Fibroblast of mammary gland (primary cell): ENCODE measurements around the gene MYO18B.

Experiments used
- DNase-seq: peaks from one replicate; pipeline ENCODE4 v3.0.0-alpha.2; 2010; ENCODE audit warnings: low read depth
- H3K4me3 ChIP-seq: 2 replicates; pipeline ENCODE4 v1.5.1; 2011; ENCODE audit warnings: low read depth, mild to moderate bottlenecking, low read length, moderate library complexity; ENCODE audit not compliant: control insufficient read depth
- TF ChIP-seq, protein P1 (sequence below): conservative IDR thresholded peaks from 2 replicates; pipeline ENCODE4 v1.5.1; 2011; ENCODE audit warnings: low read depth, low read length, inconsistent platforms; ENCODE audit not compliant: control insufficient read depth, insufficient read depth

Gene MYO18B

DNA sequence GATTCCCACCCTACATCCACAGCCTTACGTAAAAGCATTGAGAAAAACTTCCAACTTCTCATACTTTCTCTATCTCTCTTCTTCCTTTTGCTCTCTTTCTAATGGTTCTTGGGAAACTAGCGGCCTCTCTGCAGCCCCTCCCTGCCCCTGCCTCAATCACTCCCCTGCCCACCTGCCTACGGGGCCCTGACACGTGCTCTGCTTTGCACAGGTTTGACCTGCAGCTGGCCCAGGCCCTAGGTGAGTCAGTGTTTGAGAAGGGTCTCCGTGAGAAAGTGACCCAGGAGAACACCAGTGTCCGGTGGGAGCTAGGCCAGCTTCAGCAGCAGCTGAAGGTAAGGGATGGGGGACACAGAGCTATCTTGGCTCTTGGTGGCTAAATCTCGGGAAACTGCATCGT is 160.4 kb downstream of the MYO18B start:
- H3K4me3 ChIP-seq: no peak overlapping the region
- DNase-seq: no peak
- TF ChIP-seq, protein P1, sequence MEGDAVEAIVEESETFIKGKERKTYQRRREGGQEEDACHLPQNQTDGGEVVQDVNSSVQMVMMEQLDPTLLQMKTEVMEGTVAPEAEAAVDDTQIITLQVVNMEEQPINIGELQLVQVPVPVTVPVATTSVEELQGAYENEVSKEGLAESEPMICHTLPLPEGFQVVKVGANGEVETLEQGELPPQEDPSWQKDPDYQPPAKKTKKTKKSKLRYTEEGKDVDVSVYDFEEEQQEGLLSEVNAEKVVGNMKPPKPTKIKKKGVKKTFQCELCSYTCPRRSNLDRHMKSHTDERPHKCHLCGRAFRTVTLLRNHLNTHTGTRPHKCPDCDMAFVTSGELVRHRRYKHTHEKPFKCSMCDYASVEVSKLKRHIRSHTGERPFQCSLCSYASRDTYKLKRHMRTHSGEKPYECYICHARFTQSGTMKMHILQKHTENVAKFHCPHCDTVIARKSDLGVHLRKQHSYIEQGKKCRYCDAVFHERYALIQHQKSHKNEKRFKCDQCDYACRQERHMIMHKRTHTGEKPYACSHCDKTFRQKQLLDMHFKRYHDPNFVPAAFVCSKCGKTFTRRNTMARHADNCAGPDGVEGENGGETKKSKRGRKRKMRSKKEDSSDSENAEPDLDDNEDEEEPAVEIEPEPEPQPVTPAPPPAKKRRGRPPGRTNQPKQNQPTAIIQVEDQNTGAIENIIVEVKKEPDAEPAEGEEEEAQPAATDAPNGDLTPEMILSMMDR: no peak

DNA sequence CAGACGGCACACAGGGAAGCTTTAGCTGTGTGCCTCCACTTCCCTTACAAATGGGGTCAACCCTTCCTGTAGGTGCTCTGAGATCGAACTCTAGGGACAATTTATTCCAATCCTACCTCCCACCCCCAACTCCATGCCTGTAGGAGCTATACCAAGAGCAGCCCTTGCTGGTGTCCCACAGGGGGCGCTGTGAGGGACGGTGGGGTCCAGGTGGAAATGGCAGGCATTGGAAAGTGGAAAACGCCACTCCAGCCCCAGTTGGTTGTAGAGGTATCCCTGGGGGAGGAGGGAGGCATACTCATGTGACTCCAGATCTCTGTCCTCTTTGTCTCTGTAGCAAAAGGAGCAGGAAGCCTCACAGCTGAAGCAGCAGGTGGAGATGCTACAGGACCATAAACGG is 161.3 kb downstream of the MYO18B start:
- H3K4me3 ChIP-seq: no peak overlapping the region
- TF ChIP-seq, protein P1: no peak
- no peak for DNase-seq

DNA sequence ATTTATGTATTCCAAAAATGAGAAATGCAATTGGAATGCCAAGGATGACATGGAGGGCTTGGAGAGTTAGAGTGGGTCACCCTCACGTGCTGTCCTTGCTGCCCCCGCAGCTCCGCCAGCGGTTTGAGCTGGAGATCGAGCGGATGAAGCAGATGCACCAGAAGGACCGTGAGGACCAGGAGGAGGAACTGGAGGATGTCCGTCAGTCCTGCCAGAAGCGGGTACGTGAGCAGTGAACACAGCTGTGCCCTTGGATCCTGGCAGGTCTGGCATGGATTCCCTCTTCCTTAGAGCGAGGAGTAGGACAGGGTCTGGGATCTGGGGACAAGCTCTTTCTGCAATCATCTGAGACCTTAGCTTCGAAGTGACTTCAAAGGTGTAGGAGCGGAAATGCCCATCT is 166.2 kb downstream of the MYO18B start:
- no peak for DNase-seq
- TF ChIP-seq, protein P1: no peak
- no peak overlapping the region for H3K4me3 ChIP-seq

DNA sequence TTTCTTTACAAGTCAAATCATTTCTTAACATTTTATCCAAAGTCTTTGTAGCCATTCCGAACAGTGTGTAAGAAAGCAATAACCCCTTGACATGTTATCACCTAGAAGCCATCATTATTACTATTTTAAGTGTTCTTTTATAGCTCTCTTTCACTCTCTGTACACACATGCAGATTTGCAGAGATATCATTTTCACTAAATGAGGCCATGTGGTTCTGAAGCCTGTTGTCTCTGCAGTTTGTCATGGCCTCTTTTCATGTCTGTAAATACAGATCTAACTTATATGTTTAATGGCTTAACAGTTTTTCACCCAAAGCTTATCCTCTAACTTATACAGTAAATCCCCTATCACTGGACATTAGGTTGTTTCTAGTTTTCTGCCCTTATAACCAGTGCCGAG is 166.8 kb downstream of the MYO18B start:
- TF ChIP-seq, protein P1: no peak
- H3K4me3 ChIP-seq: no peak overlapping the region
- DNase-seq: no peak

DNA sequence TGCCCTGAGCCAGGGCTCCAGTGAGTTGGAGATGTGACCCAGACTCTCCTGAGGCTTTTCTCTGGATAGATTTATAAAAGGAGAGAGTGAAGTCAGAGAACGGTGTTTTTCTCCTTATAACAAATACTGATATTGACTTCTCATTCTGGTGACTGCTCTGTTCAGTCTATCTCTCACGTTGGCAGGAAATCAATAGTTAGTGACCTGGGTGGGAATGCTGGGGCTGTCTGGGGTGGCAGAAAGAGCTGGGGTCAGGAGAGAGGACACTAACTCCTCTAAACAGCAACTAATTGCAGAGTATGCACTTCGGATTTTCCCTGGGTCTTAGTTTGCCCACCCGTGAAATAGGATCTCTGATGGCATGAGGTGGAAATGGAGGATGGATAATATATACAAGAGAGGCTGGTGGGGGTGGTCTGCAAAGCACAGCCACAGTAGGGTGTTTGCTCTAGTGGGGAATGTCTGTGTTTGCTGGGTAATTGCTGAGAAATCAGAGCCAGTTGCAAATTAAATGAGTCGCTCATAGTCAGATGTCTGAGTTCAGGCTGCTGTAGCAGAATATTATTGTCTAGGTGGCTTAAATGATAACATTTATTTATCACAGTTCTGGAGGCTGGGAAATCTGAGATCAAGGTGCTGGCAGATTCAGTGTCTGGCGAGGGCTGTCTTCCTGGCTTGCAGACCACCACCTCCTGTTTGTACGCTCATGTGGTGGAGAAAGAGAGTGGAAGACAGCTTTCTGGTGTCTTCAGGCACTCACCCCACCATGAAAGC is 167.8 kb downstream of the MYO18B start:
- no peak overlapping the region for H3K4me3 ChIP-seq
- TF ChIP-seq, protein P1: no peak
- no peak for DNase-seq

DNA sequence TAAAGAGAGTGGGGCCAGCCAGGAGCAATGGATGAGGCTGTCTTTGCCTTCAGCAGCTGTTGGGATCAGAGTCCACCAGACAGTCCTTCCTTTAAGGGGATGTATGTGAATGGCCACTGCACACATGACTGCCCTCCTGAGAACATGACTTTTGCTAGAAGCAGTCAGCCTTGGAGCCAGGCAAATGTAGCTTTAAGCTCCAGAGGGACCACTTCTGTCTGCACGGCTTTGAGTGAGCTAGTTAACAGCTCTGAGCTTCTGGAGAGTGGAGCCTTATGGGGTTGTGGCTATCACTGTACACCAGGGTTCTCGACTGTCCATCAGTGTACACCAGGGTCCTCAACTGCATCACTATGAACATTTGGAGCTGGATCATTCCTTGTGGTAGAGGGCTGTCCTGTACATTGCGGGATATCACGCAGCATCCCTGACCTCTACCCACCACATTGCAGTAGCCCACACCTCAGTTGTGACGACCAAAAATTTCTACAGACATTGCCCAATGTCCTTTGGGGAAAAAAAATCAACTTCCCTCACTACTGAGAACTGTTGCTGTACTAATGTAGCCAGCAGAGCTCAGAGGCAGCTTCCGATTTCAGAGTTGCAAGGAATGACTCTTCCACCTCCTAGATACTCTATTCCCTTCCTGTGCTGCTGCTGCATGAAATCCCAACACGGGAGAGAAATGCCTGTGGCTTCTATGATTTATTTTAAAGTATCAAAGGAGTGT is 169.4 kb downstream of the MYO18B start:
- no peak overlapping the region for H3K4me3 ChIP-seq
- DNase-seq: no peak
- TF ChIP-seq, protein P1: no peak

DNA sequence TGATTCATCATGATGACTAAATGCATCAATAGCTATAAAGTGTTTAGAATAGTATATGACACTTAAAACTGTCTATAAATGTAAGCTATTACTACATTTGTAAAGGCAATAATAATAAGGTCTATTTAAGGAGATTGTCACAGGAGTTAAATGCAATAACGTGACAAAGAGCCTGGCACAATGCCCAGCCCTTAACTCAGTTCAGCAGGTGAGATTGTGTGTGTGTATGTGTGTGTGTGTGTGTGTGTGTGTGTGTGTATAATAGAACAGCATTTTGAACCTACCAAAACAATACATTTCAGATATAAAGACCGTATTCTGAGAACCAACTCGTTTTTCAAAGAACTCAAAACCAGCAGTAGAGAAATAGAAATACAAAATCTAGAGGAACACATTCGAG is 177.5 kb downstream of the MYO18B start:
- H3K4me3 ChIP-seq: no peak overlapping the region
- no peak for DNase-seq
- TF ChIP-seq, protein P1: no peak
